GM12892 (cell line): ENCODE data around the gene ZNF836.

ENCODE experiments used
- POLR2A ChIP-seq: IDR thresholded peaks from 2 replicates; pipeline ENCODE4 v1.6.1; 2011; ENCODE audit warnings: low read depth, low read length, control low read depth
- POLR2AphosphoS5 ChIP-seq: IDR thresholded peaks from 2 replicates; pipeline ENCODE4 v1.6.1; 2011; ENCODE audit warnings: low read depth, low read length, control low read depth
- TAF1 ChIP-seq: IDR thresholded peaks from 2 replicates; pipeline ENCODE4 v1.6.1; 2011; ENCODE audit warnings: low read depth, mild to moderate bottlenecking, control low read depth, low read length, borderline replicate concordance

GRCh38 chr19:52170863-52171320 is 529 bp downstream of the ZNF836 start:
- TF ChIP-seq POLR2A (no peak), POLR2AphosphoS5 (no peak), TAF1 (no peak)
